OCI-LY7 (cell line): Measurements from ENCODE around the gene TBKBP1.

Source experiments
- CTCF ChIP-seq: fragments of 200-600 bp; sonication (generic); conservative IDR thresholded peaks from 2 replicates; pipeline ENCODE4 v1.5.1; 2014; ENCODE audit warnings: mild to moderate bottlenecking, antibody characterized with exemption, low read length, moderate library complexity, mixed read lengths
- EZH2phosphoT487 ChIP-seq: fragments of 200-600 bp; sonication (generic); IDR thresholded peaks from 2 replicates; pipeline ENCODE4 v1.6.1; 2018; ENCODE audit warnings: low read depth, borderline replicate concordance, mild to moderate bottlenecking, mixed run types, antibody characterized with exemption, low read length, moderate library complexity, mixed read lengths

- no peak for TF ChIP-seq CTCF
- no peak for TF ChIP-seq EZH2phosphoT487
These were observed 7.7 kb upstream of the TBKBP1 start for GRCh38 chr17:47686276-47686635.
